ENCODE measurements around the gene ATP2B1.
"Not testable (repeated sequence)": the region's sequence is repeated elsewhere in the genome, so short reads cannot be mapped to it uniquely, and the experiment has no call there.

ATP2B1 gene

DNA sequence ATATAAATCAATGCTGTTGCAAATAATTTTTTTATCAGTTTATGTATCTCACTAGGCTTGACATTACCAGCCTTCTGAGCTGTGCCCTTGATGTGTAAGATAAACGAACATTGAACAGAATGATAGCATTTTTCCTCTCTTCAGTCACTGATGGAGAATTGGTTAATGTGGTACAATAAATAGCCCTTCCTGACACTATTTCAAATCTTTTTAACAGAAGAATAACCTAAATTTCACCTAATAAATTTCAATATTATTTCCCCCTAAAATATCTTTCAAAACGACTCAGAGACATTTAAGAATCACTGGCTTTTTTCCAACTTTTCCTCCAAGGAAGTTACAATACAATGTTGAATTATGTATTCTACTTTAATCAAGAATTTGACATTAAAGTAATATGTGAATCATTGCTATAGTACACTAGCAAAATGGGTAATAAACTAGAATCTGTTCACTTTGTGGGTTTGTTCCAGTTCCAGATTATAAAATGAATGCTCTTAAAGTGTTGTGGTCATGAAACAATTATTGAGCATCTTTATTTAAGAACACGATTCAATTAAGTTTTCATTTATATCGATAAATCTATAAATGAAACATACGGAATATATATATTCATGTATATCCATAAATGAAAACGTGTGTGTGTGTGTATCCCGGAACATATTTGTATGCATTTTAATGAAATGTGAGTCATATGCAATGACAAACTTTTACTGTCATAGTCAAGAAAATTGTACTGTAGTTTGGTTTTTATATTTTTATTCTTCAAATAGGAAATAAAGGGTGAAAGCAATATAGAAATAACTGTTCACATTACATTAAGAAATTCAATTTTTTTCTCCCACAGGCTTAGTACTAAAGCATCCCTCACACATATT, 2.5 kb upstream of the ATP2B1 start:
- DNase-seq = no peak

- no peak for DNase-seq
Observed at GRCh38 chr12:89709995-89710872, 1.6 kb upstream of the ATP2B1 start.

DNA sequence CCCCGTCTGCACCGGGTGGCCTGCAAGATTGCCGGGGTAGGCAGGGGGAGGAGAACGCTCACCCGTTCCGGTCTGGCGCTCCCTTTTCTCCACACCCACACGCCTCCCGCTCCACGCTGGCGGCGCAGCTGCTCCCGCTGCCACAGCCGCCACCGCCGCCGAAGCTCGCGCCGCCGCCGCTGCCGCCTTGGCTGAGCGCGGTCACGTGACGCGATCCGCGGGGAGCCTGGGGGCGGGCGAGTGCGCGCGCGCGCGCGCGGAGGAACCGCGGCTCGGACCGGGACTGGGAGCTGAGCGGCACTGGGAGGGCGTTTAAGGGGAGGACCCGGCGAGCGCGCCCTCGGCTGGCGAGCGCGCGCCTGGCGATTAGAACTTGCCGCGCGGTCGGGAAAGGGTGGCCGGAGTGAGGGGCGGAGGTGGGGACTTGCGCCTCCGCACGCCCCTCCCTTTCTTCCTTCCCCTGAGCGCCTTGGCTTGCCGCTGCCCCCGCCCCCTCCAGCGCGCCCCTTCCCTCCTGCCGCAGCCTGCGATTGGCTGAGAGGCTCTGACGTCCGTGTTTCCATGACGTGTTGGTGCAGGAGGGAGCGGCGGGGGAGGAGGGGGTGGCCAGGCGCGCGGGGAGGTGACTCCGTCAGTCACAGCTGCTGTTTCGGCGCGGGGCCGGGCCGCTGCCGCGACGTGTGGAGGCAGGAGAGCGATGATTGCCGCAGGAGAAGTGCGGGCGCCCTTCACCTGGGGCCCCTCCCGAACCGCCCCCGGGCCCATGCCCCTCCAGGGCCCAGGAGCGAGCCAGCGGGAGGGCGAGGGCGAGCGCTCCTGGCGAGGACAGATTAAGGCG, 738 bp upstream of the ATP2B1 start:
- DNase-seq = peak; percentile 99

- DNase-seq = peak; percentile 56
Observed at GRCh38 chr12:89707703-89708564, 704 bp downstream of the ATP2B1 start.

GRCh38 chr12:89706986-89707702, 1.5 kb downstream of the ATP2B1 start:
- peak; percentile 35 for DNase-seq

- DNase-seq = no peak
Observed at GRCh38 chr12:89706551-89706950, 2.1 kb downstream of the ATP2B1 start.

DNA sequence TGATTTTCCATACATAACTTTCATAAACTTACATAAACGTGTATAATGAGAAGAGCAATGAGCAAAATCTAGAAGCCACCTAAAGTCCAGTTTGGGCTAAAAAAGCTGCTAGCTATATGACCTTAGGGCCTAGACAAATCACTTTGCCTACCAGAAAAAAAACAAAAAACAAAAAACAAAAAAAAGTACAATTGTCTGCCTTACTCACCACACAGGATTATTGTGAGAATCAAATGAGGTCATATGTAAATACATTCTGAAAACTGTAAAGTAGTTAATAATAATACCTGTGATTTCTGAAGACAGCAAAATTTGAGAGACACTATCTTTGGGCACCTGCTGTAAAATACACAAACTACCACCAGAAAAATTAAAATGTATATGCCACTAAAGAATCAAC, 4.2 kb downstream of the ATP2B1 start:
- DNase-seq = no peak

GRCh38 chr12:89703768-89704167, 4.9 kb downstream of the ATP2B1 start:
- DNase-seq = no peak

- DNase-seq = no peak
Observed at GRCh38 chr12:89702503-89702902, 6.1 kb downstream of the ATP2B1 start.

DNA sequence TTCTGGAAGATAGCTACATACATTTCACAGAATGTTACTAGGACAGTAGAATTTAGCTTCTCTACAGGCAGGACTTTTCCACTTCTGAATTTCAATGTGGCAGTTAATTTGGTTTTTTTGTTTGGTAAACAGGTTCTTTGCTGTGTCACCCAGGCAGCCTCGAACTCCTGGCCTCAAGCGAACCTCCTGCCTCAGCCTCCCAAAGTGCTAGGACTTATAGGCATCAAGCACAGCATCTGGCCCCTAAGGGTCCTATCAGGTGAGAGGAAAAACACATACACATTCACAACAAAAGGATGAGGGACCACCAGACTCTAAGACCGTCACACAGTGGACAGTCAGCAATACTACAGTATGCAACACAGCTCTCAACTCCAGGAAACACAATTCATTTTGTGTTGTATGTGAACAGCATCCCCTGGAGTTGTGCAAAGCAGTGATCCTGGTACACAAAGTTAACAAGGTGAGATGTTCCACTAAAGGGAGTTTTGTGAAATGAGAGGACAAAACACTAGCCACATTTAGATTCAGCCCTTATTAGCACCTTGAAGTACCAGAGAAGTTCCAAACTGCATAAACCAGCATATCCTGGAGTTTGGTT, 6.9 kb downstream of the ATP2B1 start:
- DNase-seq = no peak

DNA sequence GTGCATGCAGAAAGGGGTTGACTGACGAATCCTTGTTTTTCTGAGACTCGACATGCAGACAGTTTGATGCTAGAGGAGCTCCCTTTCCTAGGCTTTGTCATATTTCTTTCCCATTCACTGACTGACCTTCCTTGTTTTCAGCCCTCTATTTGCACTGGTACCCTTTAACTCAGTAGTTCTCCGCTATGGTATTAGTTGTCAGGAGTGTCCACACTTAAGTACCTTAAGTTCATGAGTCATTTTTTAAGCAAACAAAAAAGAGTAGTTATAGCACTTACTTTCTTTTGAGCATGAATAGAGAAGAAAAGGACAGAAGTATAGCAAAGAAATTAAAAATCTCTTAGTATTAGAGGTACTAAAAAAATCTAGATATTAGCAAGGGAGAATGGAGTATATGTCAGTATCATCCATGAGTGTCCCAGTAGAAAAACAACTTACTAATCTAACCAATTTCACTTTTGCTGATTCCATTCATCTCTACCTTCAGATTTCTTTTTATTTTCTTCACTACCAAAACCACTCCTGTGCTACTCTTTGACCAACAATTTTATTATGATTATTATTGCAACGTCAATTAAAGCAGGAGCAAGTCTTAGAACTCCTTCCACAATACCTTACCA, 8.3 kb downstream of the ATP2B1 start:
- DNase-seq = no peak

DNA sequence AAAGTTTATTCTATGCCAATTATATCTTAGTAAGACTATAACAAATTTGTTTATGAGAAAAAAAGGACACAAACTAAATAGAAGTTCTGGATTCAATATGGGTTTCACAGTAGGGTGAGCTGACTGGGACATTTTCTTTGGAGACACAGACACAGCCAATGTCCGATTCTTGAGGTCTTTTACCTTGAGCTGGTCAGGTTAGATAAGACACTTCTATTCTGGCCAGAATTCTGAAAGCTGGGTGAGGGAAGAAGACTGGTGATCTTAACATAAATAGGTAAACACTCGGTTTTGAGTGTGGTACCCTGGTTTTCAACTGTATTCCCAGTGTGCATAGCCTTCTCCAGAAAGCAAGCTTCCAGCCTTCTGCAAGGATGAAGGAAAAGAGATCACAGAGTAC, 10.0 kb downstream of the ATP2B1 start:
- DNase-seq = no peak

DNA sequence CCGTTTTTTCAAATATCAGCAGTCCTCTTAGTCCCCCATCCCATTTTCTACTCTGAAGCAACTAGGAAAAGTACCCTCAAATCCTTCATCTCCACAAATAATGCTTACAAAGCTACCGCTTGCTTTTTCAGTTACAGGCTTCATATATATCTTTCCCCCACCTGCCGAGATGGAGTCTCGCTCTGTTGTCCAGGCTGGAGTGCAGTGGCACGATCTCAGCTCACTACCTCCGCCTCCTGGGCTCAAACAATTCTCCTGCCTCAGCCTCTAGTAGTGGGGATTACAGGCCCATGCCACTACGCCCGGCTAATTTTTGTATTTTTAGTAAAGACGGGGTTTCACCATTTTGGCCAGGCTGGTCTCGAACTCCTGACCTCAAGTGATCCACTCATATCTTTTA, 10.9 kb downstream of the ATP2B1 start:
- DNase-seq = not testable (repeated sequence)

GRCh38 chr12:89697296-89697695, 11.3 kb downstream of the ATP2B1 start:
- no peak for DNase-seq

GRCh38 chr12:89695830-89696229, 12.8 kb downstream of the ATP2B1 start:
- DNase-seq = no peak

- no peak for DNase-seq
Observed at GRCh38 chr12:89695100-89695499, 13.5 kb downstream of the ATP2B1 start.

DNA sequence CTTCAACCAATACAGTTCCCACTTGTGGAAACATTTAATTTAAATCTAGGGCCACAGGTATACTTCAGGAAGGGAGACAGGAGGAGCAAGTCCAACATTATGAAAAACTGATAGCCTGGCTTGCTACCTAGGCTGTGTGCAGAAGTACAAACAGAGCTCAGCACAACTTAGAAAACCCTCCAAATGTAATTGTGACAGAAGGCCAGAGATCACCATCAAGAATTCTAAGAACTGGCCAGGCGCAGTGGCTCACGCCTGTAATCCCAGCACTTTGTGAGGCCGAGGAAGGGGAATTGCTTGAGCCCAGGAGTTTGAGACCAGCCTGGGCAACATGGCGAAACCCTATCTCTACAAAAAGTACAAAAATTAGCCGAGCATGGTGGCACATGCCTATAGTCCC, 14.1 kb downstream of the ATP2B1 start:
- no peak for DNase-seq

GRCh38 chr12:89693639-89694202, 14.9 kb downstream of the ATP2B1 start:
- no peak for DNase-seq

DNA sequence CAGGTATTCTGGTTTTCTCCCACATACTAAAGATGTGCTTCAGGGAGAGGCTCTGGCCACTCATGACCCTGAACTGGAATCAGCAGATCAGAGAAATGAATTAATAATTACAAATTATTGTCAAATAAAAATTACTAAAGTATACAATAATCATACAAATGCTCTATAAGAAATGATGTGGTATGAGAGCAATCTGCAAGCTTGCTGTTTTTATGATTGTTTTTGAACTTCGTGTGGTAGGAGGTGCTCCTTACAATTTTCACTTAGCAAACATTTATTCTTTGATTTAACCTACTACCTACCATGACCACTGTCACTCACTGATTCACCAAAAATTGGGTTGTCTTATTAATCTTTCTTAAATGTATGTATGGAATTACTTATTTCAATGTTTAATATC, 16.2 kb downstream of the ATP2B1 start:
- no peak for DNase-seq

GRCh38 chr12:89691659-89692058, 17.0 kb downstream of the ATP2B1 start:
- DNase-seq = no peak

Data from right hindlimb (tissue), 1 donor.